22Rv1 (cell line): ENCODE data around the gene LRTM1.

Source experiments
- H3K27ac ChIP-seq: fragments of 450-650 bp; 2 replicates; pipeline ENCODE4 v1.5.1; 2017
- ZFX ChIP-seq: fragments of 450-650 bp; IDR thresholded peaks from 2 replicates; pipeline ENCODE4 v1.6.1; 2017; ENCODE audit warnings: antibody characterized with exemption, borderline replicate concordance
- TF ChIP-seq, protein P1 (sequence below): fragments of 450-650 bp; IDR thresholded peaks from 2 replicates; pipeline ENCODE4 v1.5.1; 2017; ENCODE audit warnings: mild to moderate bottlenecking

LRTM1 gene

DNA sequence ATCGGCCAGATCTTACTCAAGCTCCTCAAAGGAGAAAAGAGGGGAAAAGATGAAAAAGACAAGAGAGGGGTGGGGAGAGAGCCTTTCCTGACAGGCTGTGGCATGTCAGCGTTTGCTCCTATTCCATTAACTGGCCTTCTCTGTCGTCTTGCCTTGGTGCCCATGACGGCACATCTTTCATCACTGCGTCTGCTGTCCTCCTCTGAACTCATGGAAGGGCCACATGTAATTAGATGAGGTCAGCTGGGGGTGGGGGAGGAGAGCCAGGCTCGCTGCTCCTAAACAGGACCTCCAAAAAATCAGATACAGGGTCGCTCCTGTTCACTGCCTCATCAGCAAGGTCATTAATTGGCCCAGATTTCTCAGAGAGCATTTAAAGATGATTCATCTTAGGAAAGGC, 49.7 kb downstream of the LRTM1 start:
- TF ChIP-seq ZFX = no peak
- TF ChIP-seq, protein P1, sequence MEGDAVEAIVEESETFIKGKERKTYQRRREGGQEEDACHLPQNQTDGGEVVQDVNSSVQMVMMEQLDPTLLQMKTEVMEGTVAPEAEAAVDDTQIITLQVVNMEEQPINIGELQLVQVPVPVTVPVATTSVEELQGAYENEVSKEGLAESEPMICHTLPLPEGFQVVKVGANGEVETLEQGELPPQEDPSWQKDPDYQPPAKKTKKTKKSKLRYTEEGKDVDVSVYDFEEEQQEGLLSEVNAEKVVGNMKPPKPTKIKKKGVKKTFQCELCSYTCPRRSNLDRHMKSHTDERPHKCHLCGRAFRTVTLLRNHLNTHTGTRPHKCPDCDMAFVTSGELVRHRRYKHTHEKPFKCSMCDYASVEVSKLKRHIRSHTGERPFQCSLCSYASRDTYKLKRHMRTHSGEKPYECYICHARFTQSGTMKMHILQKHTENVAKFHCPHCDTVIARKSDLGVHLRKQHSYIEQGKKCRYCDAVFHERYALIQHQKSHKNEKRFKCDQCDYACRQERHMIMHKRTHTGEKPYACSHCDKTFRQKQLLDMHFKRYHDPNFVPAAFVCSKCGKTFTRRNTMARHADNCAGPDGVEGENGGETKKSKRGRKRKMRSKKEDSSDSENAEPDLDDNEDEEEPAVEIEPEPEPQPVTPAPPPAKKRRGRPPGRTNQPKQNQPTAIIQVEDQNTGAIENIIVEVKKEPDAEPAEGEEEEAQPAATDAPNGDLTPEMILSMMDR = no peak
- no peak overlapping the region for H3K27ac ChIP-seq

DNA sequence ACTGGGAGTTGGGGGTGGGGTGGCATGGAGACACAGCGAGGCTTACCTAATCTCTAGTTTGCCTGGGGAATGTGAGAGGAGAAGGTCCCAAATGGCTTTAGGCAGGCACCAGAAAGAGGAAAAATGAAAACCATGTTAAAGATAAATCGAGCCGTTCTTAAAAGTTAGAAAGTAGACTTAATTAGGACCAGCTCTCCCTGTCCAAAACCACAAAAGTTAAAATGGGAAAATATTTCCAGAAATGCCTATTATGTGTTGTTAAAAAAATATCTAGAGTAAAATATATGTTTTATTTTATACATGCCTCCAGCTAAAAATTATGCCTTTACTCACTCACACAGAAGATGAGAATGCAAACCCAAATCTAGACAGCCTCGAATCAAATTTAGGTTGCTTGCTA, 50.1 kb downstream of the LRTM1 start:
- TF ChIP-seq ZFX = no peak
- TF ChIP-seq, protein P1 = no peak
- no peak overlapping the region for H3K27ac ChIP-seq

DNA sequence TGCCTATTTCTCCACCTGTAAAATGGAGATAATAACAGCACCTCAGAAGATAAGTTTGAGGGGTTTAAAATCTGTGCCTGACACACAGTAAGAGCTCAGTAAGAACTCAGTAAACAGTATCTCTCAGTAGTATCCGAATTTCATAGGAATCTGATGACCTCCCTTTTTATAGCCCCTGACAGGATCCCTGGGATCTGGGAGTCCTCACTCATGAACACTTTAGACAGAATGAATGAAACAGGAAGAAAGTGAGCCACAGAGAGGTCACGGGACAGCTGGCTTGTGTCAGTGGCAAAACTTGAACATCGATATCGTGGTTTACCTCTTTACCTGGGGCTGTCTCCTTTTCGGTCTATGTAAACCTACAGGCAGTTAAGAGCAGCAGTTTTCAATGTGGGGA, 51.2 kb downstream of the LRTM1 start:
- TF ChIP-seq, protein P1 = no peak
- no peak for TF ChIP-seq ZFX
- no peak overlapping the region for H3K27ac ChIP-seq

DNA sequence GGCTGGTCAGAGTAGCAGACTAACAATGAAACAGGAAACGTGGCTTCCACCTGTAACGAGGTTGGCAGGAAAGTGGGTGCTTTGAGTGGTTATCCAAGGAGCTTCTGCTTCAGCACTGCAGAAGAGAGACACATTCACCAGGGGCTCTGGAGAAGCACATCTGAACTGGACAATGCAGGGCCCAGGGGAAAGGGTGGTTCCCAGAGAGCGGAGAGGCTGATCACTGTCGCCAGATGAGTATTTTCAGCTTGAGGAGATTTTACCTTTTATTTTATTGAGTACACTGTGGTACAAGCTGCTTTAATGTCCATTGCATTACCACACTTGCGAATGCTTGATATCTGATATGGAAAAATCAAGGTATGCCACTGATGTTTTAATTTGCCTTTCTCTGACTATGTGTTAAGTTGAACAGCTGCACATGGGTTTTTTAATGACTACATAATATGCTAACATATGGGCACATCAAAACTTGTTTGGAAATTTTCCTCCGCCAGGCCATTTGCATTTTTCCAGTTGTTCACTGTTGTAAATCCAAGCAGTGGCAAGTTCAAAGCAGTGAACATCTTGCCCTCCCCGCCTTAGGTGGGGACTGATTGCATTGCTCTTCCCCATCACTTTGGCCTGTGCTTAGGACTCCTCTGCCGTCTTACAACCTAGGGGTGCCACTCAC, 52.1 kb downstream of the LRTM1 start:
- no peak for TF ChIP-seq ZFX
- TF ChIP-seq, protein P1 = no peak
- no peak overlapping the region for H3K27ac ChIP-seq

DNA sequence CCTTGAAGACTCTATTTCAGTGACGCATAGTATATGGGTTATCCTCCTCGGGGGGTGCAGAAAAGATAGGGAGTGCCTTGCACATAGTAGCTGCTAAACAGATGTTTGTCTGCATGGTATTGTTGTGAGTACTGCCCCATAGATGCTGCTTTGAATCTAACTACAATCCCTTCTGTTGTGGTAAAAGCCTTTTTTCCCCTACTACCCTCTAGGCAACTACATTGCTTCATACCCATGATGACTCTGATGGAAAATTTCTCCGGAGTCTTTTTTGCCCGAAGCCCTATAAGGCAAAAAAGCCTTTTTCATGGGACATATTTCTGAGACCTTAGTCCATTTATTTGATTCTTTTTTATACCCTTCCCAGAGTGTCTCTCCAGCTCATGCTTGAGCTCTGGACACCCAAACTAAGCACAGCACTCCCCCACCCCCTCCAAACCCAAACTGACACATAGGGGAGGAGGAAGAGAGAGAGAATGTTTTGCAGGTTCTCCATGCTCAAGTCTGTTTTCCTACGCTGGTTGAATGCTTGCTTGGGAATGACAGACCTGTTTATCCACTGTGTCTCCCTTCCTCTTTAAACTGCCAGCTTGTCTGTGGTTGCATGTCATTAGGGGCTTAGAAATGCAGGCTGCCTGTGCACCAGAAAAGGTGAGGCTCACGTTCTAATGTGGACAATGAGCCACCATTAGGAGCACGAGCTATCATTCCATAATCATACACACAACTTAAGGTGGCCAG, 52.9 kb downstream of the LRTM1 start:
- no peak overlapping the region for H3K27ac ChIP-seq
- no peak for TF ChIP-seq ZFX
- TF ChIP-seq, protein P1 = no peak

DNA sequence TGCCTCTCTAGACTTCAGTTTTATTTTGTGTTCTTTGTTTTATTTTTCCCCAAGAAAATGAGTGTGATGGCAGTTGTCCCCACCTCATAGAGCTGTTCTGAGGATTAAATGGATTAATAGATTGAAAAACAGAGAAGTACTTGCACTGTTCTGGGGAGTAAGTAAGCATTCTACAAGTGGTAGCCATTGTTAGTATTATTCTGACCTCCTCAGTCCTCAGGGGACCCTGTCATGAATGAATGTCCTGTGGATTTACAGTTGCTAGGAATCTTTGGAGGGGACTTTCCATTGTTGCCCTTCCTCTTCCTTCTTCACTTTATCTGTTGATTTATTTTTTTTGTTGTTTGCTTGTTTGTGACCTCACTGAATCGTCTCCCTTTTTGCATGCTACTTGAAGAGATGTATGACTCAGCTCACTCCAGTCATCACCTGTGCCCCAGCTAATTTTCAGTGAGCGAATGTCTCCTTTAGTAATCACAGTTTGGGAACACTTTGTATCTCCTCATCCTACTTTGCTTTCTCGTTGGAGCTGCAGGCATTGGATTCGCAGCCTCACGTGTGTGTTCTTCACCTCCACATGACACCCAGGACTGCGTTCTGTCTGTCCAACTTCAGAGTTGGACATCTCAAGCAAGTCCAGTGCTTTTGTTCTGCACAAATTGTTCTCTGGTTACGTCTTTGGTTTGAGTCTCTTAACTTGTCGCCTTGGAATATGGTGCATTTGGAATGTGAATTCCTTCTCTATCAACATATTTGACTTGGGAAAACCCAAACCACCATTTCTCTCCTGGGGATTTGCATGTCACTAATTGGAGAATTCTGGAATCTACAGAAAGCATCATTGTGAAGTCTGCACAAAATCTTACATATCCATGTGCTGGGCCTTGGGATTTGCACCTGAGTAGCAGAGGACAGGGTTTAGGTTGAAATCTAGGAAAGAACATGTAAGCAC, 54.5 kb downstream of the LRTM1 start:
- no peak overlapping the region for H3K27ac ChIP-seq
- TF ChIP-seq, protein P1 = no peak
- no peak for TF ChIP-seq ZFX
